ENCODE data around the gene NXT1. TPM values are rescaled to one million over a fixed set of nuclear protein-coding genes. Genes with fewer than 3 reads are reported as not detected.

The NXT1 gene
- total and polyA plus RNA-seq, 7 experiments from 2014 or later, result 20.1 to 71.8 (median 50.3) TPM

DNA sequence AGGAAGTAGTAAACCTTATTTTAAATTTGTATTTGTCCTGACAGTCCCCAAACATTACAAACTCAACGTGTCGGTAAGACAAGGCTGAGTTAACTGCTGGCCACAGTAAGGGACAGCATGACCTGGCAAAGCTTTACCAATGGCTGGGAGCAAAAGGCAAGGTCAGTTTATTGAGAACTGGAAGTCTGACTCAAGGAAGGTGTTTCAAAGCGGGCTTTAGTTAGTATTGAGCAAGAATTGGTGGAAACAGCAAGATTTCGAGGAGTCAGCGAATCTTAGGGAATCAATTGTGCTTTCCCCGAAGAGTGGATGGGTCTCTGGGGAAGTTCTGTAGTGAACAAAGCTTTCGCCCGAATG, 10.5 kb downstream of the NXT1 start:
- Mint-ChIP-seq H3K4me1 (peaks cover 31 to 60% (median 56%) of the 10 kb centered on the region in 7 donors), H3K36me3 (peaks cover 8 to 15% (median 13%) of the 10 kb centered on the region in 5 donors), H3K27me3 (peaks cover 0 to 4% (median 0%) of the 10 kb centered on the region in 5 donors), H3K4me3 (peak overlapping the region; percentile 85 to 94 (median 86)), H3K9me3 (peaks cover 0 to 7% (median 0%) of the 10 kb centered on the region in 11 donors), H3K27ac (peak overlapping the region; percentile 85 to 97 (median 95))
- peaks cover 0 to 15% (median 0%) of the 10 kb centered on the region in 3 experiments for H3K36me3 ChIP-seq (ENCODE audit: control insufficient read depth in 2 of 3, insufficient read depth in 3 of 3, low read length in 3 of 3)
- intact Hi-C loops (cut with micrococcal nuclease), result loop anchor here in 1 of 2 donors (2.0 kb wide), 1 partner anchor 1632 kb away; the partner anchor contains the start of gene APMAP
- H3K27me3 ChIP-seq (ENCODE audit: control insufficient read depth in 2 of 2, insufficient read depth in 2 of 2, low read length in 2 of 2), result no peaks in the 10 kb centered on the region
- H3K27ac ChIP-seq (ENCODE audit: low read depth, low read length), result peak overlapping the region; percentile 95
- POLR2A ChIA-PET, result interaction anchor here (0.6 to 5.0 kb wide), 4 partner anchors 8 to 1619 kb away, joined by 3 to 88 read pairs (median 6); partner anchors contain the start of genes NAPB and NXT1
- peaks cover 22 to 30% of the 10 kb centered on the region in 2 donors for H3K4me1 ChIP-seq (ENCODE audit: control insufficient read depth in 2 of 2, insufficient read depth in 2 of 2, low read length in 2 of 2)
- H3K4me3 ChIP-seq (ENCODE audit: low read length), result peak overlapping the region; percentile 90
- ATAC-seq (no peak), DNase-seq (no peak)
- H3K9me3 ChIP-seq (ENCODE audit: control insufficient read depth in 2 of 3, low read length in 3 of 3), result no peaks in the 10 kb centered on the region
- CTCF ChIA-PET, result interaction anchor here (0.6 to 1.5 kb wide), 3 partner anchors 8 to 60 kb away, joined by 4 to 8 read pairs (median 4); partner anchors contain the start of gene NAPB

DNA sequence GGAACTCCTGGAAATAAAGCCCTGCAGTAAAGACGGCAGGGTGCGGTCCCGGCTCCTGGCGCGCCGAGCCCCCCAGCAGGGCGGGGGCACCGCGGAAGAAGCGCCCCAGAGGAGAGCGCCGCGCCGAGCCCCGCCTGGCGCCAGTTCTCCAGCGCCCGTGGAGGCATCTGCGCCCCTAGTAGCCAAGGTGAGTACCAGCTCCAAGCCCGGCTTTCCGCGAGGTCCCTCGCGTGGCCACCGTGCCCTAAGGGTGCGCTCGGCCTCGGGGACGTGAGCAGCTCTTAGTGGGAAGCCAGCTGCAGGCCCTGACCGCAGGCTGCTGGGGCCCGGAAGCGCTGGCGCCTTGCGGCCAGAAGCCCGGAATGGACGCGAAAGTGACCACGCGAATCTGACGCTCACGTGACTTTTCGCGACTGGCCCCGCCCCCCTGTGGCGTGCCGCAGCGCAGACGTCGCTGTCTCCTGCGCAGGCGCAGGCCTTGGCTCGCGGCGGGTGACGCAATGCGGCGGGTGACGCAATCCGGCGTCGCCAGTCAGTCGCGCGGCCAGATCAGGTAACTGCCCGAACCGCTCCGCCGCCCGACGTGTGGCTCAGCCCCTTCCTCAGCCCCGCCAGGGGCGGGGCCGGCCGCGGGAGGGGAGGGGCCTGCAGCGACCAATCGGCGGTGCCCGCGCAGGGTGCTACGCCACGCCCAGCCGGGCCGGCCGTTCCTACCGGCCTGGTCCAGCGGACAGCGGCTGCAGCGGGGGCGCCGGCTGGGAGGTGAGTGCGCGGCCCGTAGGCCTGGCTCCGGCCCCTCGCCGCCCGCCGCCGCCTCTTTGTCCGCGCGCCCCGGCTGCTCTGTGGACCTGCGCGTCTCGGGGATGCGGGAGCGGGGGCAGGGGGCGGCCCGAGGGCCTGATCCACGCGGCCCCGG, 11.1 kb downstream of the NXT1 start, which contains the start of gene GZF1:
Gene GZF1 (plus strand): TSS at position 707 of the 916 bp plus-strand sequence. CDS start 2,202 bp downstream, outside the sequence.
- Mint-ChIP-seq H3K4me3 (peak within 1 kb of the TSS; percentile 86 to 94 (median 91)), H3K4me1 (peaks cover 36 to 65% (median 62%) of the 10 kb centered on the region in 7 donors), H3K27me3 (peaks cover 0 to 4% (median 0%) of the 10 kb centered on the region in 5 donors), H3K9me3 (peaks cover 0 to 7% (median 0%) of the 10 kb centered on the region in 11 donors), H3K27ac (peak within 1 kb of the TSS; percentile 85 to 99 (median 96)), H3K36me3 (peaks cover 8 to 16% (median 14%) of the 10 kb centered on the region in 5 donors)
- DNase-seq (peak; percentile 94 to 99 (median 98)), ATAC-seq (peak; percentile 87)
- intact Hi-C loops (cut with micrococcal nuclease), result loop anchor here (1.0 to 2.0 kb wide), 5 partner anchors 11 to 1631 kb away; partner anchors contain the start of genes NAPB (in 2 of the 2), APMAP (in 1 of the 2) and NXT1 (in 1 of the 2)
- no peaks in the 10 kb centered on the region for H3K9me3 ChIP-seq (ENCODE audit: control insufficient read depth in 2 of 3, low read length in 3 of 3)
- peaks cover 0 to 15% (median 0%) of the 10 kb centered on the region in 3 experiments for H3K36me3 ChIP-seq (ENCODE audit: control insufficient read depth in 2 of 3, insufficient read depth in 3 of 3, low read length in 3 of 3)
- no peaks in the 10 kb centered on the region for H3K27me3 ChIP-seq (ENCODE audit: control insufficient read depth in 2 of 2, insufficient read depth in 2 of 2, low read length in 2 of 2)
- CTCF ChIA-PET, result interaction anchor here (0.6 to 1.5 kb wide), 3 partner anchors 9 to 60 kb away, joined by 4 to 8 read pairs (median 4); partner anchors contain the start of gene NAPB
- H3K4me3 ChIP-seq (ENCODE audit: low read length), result peak within 1 kb of the TSS; percentile 90
- POLR2A ChIA-PET, result interaction anchor here (0.6 to 5.0 kb wide), 4 partner anchors 9 to 1619 kb away, joined by 3 to 88 read pairs (median 6); partner anchors contain the start of genes NAPB and NXT1
- peak within 1 kb of the TSS; percentile 95 for H3K27ac ChIP-seq (ENCODE audit: low read depth, low read length)
- peaks cover 25 to 34% of the 10 kb centered on the region in 2 donors for H3K4me1 ChIP-seq (ENCODE audit: control insufficient read depth in 2 of 2, insufficient read depth in 2 of 2, low read length in 2 of 2)

DNA sequence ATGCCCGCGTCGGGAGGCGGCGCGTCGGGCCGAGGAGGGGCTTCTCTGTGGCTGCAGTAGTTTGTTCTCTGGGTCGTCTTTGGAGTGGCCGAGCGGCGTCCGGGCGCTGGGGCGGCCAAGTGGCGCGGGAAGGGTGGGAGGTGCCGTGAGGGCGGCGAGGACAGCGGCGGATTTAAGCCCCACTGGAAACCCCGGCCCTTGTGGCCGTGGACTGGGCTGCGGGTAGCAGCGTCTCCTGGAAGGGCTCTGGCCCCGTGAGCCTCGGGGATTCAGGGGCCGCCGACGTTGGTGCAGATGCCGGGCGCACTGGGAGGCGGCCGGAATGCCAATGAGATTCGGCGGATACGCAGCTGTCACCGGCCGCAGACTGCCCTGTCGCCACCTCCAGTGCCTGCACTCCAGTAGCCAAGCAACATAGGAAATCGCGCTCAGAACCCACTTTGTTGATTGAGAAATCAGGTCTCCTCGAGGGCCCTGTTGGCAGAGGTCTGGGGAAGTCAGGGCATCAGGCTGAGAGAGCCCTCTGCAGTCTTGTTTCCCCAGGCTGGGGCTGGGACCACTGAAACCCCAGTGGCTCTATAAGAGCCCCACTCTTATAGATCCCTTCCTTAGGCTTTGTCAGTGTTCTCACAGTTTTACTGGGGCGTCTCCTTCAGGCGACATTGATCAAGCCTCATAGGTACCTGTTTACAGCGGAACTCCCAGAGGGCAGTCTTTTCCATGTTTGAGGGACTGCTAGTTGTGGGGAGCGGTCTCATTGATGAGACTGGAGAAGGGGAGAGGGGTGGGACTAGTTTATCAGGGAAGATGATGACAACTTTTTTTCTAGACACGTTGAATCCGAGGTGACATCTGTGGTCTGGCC, 12.0 kb downstream of the NXT1 start:
- no peak for ATAC-seq
- Mint-ChIP-seq H3K4me1 (peaks cover 34 to 72% (median 64%) of the 10 kb centered on the region in 7 donors), H3K36me3 (peaks cover 8 to 16% (median 14%) of the 10 kb centered on the region in 5 donors), H3K4me3 (peak overlapping the region; percentile 86 to 94 (median 91)), H3K27ac (peak overlapping the region; percentile 82 to 99 (median 91)), H3K27me3 (peaks cover 0 to 4% (median 0%) of the 10 kb centered on the region in 5 donors), H3K9me3 (peaks cover 0 to 7% (median 0%) of the 10 kb centered on the region in 11 donors)
- peak in 3 of 9 donors; percentile 24 to 34 (median 24) for DNase-seq
- Histone ChIP-seq H3K9me3 (ENCODE audit: control insufficient read depth in 2 of 3, low read length in 3 of 3) (no peaks in the 10 kb centered on the region), H3K4me3 (ENCODE audit: low read length) (peak overlapping the region; percentile 90), H3K4me1 (ENCODE audit: control insufficient read depth in 2 of 2, insufficient read depth in 2 of 2, low read length in 2 of 2) (peaks cover 25 to 40% of the 10 kb centered on the region in 2 donors), H3K27ac (ENCODE audit: low read depth, low read length) (peak overlapping the region; percentile 95), H3K36me3 (ENCODE audit: control insufficient read depth in 2 of 3, insufficient read depth in 3 of 3, low read length in 3 of 3) (peaks cover 0 to 15% (median 0%) of the 10 kb centered on the region in 3 experiments), H3K27me3 (ENCODE audit: control insufficient read depth in 2 of 2, insufficient read depth in 2 of 2, low read length in 2 of 2) (no peaks in the 10 kb centered on the region)
- intact Hi-C loops (cut with micrococcal nuclease), result loop anchor here (1.0 to 2.0 kb wide), 4 partner anchors 12 to 59 kb away; partner anchors contain the start of genes NAPB (in 2 of the 2) and NXT1 (in 1 of the 2)
- ChIA-PET POLR2A (interaction anchor here (1.4 kb wide), 1 partner anchor 57 kb away, joined by 6 read pairs; no protein-coding TSS in a partner anchor), CTCF (no interaction called here)

DNA sequence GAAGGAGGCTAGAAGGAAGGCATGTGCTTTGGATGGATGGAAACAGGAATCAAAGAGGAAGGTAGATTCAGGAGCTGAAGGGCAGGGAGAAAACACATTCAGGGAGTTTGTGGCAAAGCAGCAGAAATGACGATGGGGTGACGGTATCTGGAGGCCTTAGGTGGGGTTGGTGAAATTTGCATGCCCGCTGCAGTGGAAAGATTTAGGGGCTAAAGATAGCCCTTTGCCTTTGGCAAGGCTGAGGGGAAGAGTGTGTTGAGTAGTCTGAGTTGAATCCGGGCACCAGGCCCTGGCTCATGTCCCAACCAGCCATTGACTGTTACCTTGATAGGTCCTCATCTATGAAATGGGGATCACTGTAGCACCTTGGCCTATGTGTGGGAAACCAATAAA, 12.7 kb downstream of the NXT1 start:
- POLR2A ChIA-PET, result interaction anchor here (1.4 kb wide), 1 partner anchor 57 kb away, joined by 6 read pairs; no protein-coding TSS in a partner anchor
- peaks cover 0 to 3% (median 0%) of the 10 kb centered on the region in 11 donors for H3K9me3 Mint-ChIP-seq
- H3K4me3 ChIP-seq (ENCODE audit: low read length), result peak overlapping the region; percentile 90

DNA sequence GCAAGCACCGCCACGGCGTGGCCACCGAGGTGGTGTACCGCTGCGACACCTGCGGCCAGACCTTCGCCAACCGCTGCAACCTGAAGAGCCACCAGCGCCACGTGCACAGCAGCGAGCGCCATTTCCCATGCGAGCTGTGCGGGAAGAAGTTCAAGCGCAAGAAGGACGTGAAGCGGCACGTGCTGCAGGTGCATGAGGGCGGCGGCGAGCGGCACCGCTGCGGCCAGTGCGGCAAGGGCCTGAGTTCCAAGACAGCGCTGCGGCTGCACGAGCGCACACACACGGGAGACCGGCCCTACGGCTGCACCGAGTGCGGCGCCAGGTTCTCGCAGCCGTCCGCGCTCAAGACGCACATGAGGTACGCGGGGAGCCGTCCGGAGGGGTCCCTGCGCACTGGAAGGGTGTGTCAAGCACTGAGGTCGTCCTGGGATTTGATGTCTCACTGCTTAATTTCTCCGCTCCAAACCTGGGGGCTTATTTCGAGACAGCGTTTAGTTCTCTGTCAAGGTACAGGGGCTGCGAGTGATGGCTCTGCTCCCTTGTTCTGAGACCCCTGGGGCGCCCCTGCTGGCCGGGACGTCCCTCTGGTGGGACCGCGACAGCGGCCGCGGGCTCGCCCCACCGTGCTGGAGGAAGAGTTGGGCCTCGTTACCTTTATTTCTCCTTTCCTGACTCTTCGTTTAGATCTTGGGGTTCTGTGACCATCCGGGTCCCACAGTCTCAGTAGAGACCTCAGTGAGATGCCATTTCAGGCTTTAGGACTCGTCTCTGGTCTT, 15.0 kb downstream of the NXT1 start:
- no peak overlapping the region for H3K27ac ChIP-seq (ENCODE audit: low read depth, low read length)
- no peak for DNase-seq
- H3K27me3 ChIP-seq (ENCODE audit: control insufficient read depth in 2 of 2, insufficient read depth in 2 of 2, low read length in 2 of 2), result no peaks in the 10 kb centered on the region
- Mint-ChIP-seq H3K4me3 (peak overlapping the region in 8 of 10 donors; percentile 39 to 76 (median 56)), H3K36me3 (peaks cover 13 to 29% (median 14%) of the 10 kb centered on the region in 5 donors), H3K27ac (peak overlapping the region; percentile 71 to 99 (median 83)), H3K27me3 (peaks cover 0 to 2% (median 0%) of the 10 kb centered on the region in 5 donors), H3K4me1 (peaks cover 28 to 62% (median 55%) of the 10 kb centered on the region in 7 donors), H3K9me3 (peaks cover 0 to 3% (median 0%) of the 10 kb centered on the region in 11 donors)
- no peak overlapping the region for H3K4me3 ChIP-seq (ENCODE audit: low read length)
- peaks cover 0 to 35% (median 0%) of the 10 kb centered on the region in 3 experiments for H3K36me3 ChIP-seq (ENCODE audit: control insufficient read depth in 2 of 3, insufficient read depth in 3 of 3, low read length in 3 of 3)
- ATAC-seq, result no peak
- no peaks in the 10 kb centered on the region for H3K9me3 ChIP-seq (ENCODE audit: control insufficient read depth in 2 of 3, low read length in 3 of 3)
- ChIA-PET CTCF (no interaction called here), POLR2A (no interaction called here)
- intact Hi-C loops (cut with micrococcal nuclease), result no loop called here
- H3K4me1 ChIP-seq (ENCODE audit: control insufficient read depth in 2 of 2, insufficient read depth in 2 of 2, low read length in 2 of 2), result peaks cover 20 to 29% of the 10 kb centered on the region in 2 donors

More for the DNA sequence above, 12.7 kb downstream of the NXT1 start:
- peaks cover 8 to 19% (median 14%) of the 10 kb centered on the region in 5 donors for H3K36me3 Mint-ChIP-seq
- peaks cover 25 to 40% of the 10 kb centered on the region in 2 donors for H3K4me1 ChIP-seq (ENCODE audit: control insufficient read depth in 2 of 2, insufficient read depth in 2 of 2, low read length in 2 of 2)
- H3K27ac ChIP-seq (ENCODE audit: low read depth, low read length), result peak overlapping the region; percentile 95
- peaks cover 0 to 15% (median 0%) of the 10 kb centered on the region in 3 experiments for H3K36me3 ChIP-seq (ENCODE audit: control insufficient read depth in 2 of 3, insufficient read depth in 3 of 3, low read length in 3 of 3)
- no peak for ATAC-seq
- CTCF ChIA-PET, result no interaction called here
- no peaks in the 10 kb centered on the region for H3K27me3 ChIP-seq (ENCODE audit: control insufficient read depth in 2 of 2, insufficient read depth in 2 of 2, low read length in 2 of 2)
- H3K27me3 Mint-ChIP-seq, result peaks cover 0 to 2% (median 0%) of the 10 kb centered on the region in 5 donors
- no peaks in the 10 kb centered on the region for H3K9me3 ChIP-seq (ENCODE audit: control insufficient read depth in 2 of 3, low read length in 3 of 3)
- H3K27ac Mint-ChIP-seq, result peak overlapping the region; percentile 82 to 99 (median 91)
- DNase-seq, result no peak
- intact Hi-C loops (cut with micrococcal nuclease), result loop anchor here in 1 of 2 donors (2.0 kb wide), 1 partner anchor 14 kb away; no protein-coding TSS in a partner anchor
- H3K4me1 Mint-ChIP-seq, result peaks cover 34 to 74% (median 64%) of the 10 kb centered on the region in 7 donors
- H3K4me3 Mint-ChIP-seq, result peak overlapping the region; percentile 86 to 94 (median 91)

Data from naive thymus-derived CD4-positive, alpha-beta T cell (primary cell).